Ishikawa (cell line): ENCODE results near the gene CACNA1H.

Source experiments
- CEBPB ChIP-seq: IDR thresholded peaks from 2 replicates; pipeline ENCODE4 v1.6.1; 2012
- CREB1 ChIP-seq: IDR thresholded peaks from 2 replicates; pipeline ENCODE4 v1.6.1; 2012; ENCODE audit warnings: low read depth
- EGR1 ChIP-seq: IDR thresholded peaks from 2 replicates; pipeline ENCODE4 v1.6.1; 2012
- EP300 ChIP-seq: IDR thresholded peaks from 2 replicates; pipeline ENCODE4 v1.6.1; 2012; ENCODE audit warnings: borderline replicate concordance
- FOXM1 ChIP-seq: IDR thresholded peaks from 2 replicates; pipeline ENCODE4 v1.6.1; 2012; ENCODE audit warnings: low read depth, borderline replicate concordance
- NFIC ChIP-seq: IDR thresholded peaks from 2 replicates; pipeline ENCODE4 v1.6.1; 2012
- RAD21 ChIP-seq: IDR thresholded peaks from 2 replicates; pipeline ENCODE4 v1.6.1; 2012; ENCODE audit warnings: low read depth
- TAF1 ChIP-seq: IDR thresholded peaks from 2 replicates; pipeline ENCODE4 v1.6.1; 2012; ENCODE audit warnings: low read depth, mild to moderate bottlenecking
- TEAD4 ChIP-seq: IDR thresholded peaks from 2 replicates; pipeline ENCODE4 v1.6.1; 2012
- YY1 ChIP-seq: IDR thresholded peaks from 2 replicates; pipeline ENCODE4 v1.6.1; 2012; ENCODE audit warnings: low read depth
- ZBTB7A ChIP-seq: IDR thresholded peaks from 2 replicates; pipeline ENCODE4 v1.6.1; 2012; ENCODE audit warnings: low read depth
- TF ChIP-seq, protein P1 (sequence below): IDR thresholded peaks from 2 replicates; pipeline ENCODE4 v1.6.1; 2012
- TF ChIP-seq, protein P2 (sequence below): IDR thresholded peaks from 2 replicates; pipeline ENCODE4 v1.6.1; 2012
- TF ChIP-seq, protein P3 (sequence below): IDR thresholded peaks from 2 replicates; pipeline ENCODE4 v1.6.1; 2012; ENCODE audit warnings: low read depth, mild to moderate bottlenecking

The CACNA1H gene

DNA sequence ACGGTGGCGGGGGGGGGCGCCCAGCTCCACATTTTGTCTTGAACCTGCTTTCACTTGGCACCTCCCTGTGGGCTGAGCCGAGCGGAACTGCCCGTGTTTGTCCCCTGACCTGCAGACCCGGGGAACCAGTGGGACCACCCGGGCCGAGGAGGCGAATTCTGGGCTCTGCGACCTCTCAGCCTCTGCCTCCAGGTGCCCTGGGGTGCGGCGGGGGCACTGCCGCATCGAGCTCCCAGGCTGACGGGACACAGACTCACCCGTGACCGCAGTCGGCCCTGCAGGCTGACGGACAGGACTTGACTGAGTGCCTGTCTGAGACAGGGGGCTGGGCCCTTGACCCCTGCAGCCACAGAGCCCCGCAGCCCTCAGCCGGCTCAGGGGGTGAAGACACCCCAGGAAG lies 45.8 kb upstream of the CACNA1H start:
- no peak for TF ChIP-seq TAF1
- TF ChIP-seq, protein P1, sequence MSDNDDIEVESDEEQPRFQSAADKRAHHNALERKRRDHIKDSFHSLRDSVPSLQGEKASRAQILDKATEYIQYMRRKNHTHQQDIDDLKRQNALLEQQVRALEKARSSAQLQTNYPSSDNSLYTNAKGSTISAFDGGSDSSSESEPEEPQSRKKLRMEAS = no peak
- no peak for TF ChIP-seq CEBPB
- no peak for TF ChIP-seq CREB1
- no peak for TF ChIP-seq EP300
- TF ChIP-seq YY1 = no peak

- TF ChIP-seq, protein P2, sequence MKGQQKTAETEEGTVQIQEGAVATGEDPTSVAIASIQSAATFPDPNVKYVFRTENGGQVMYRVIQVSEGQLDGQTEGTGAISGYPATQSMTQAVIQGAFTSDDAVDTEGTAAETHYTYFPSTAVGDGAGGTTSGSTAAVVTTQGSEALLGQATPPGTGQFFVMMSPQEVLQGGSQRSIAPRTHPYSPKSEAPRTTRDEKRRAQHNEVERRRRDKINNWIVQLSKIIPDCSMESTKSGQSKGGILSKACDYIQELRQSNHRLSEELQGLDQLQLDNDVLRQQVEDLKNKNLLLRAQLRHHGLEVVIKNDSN = no peak
- TF ChIP-seq CREB1 (no peak), CEBPB (no peak), FOXM1 (no peak), TEAD4 (no peak), EGR1 (no peak), EP300 (no peak), TAF1 (no peak)
- TF ChIP-seq, protein P3, sequence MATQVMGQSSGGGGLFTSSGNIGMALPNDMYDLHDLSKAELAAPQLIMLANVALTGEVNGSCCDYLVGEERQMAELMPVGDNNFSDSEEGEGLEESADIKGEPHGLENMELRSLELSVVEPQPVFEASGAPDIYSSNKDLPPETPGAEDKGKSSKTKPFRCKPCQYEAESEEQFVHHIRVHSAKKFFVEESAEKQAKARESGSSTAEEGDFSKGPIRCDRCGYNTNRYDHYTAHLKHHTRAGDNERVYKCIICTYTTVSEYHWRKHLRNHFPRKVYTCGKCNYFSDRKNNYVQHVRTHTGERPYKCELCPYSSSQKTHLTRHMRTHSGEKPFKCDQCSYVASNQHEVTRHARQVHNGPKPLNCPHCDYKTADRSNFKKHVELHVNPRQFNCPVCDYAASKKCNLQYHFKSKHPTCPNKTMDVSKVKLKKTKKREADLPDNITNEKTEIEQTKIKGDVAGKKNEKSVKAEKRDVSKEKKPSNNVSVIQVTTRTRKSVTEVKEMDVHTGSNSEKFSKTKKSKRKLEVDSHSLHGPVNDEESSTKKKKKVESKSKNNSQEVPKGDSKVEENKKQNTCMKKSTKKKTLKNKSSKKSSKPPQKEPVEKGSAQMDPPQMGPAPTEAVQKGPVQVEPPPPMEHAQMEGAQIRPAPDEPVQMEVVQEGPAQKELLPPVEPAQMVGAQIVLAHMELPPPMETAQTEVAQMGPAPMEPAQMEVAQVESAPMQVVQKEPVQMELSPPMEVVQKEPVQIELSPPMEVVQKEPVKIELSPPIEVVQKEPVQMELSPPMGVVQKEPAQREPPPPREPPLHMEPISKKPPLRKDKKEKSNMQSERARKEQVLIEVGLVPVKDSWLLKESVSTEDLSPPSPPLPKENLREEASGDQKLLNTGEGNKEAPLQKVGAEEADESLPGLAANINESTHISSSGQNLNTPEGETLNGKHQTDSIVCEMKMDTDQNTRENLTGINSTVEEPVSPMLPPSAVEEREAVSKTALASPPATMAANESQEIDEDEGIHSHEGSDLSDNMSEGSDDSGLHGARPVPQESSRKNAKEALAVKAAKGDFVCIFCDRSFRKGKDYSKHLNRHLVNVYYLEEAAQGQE = no peak
- TF ChIP-seq, protein P1 = no peak
Measured at GRCh38 chr16:1107731-1108130, 45.2 kb upstream of the CACNA1H start.

- no peak for TF ChIP-seq TAF1
- no peak for TF ChIP-seq RAD21
- TF ChIP-seq EP300 = no peak
- TF ChIP-seq FOXM1 = no peak
- TF ChIP-seq NFIC = no peak
- TF ChIP-seq, protein P3 = no peak
- no peak for TF ChIP-seq YY1
- no peak for TF ChIP-seq TEAD4
- TF ChIP-seq, protein P1 = no peak
- TF ChIP-seq ZBTB7A = no peak
Measured at GRCh38 chr16:1108299-1109252, 44.3 kb upstream of the CACNA1H start.

GRCh38 chr16:1109648-1110047 lies 43.3 kb upstream of the CACNA1H start:
- TF ChIP-seq, protein P2 = no peak
- TF ChIP-seq EGR1 = no peak
- no peak for TF ChIP-seq RAD21
- TF ChIP-seq YY1 = no peak
- TF ChIP-seq ZBTB7A = no peak
- no peak for TF ChIP-seq CREB1
- TF ChIP-seq, protein P3 = no peak
- TF ChIP-seq EP300 = no peak
